Erythroblast (primary cell): ENCODE measurements around the gene BABAM2.

Source experiments
- GATA1 ChIP-seq: IDR thresholded peaks from 2 replicates; pipeline ENCODE4 v1.6.1; 2011; ENCODE audit warnings: low read depth, mild to moderate bottlenecking, control low read depth, low read length, moderate library complexity
- POLR2A ChIP-seq: IDR thresholded peaks from 2 replicates; pipeline ENCODE4 v1.6.1; 2011; ENCODE audit warnings: mild to moderate bottlenecking, low read length

GRCh38 chr2:27897717-27898116 lies 7.2 kb downstream of the BABAM2 start:
- TF ChIP-seq POLR2A (no peak), GATA1 (no peak)
